ENCODE measurements around the gene PARP3. TPM values are rescaled to one million over a fixed set of nuclear protein-coding genes. Genes with fewer than 3 reads are reported as not detected.

Gene PARP3
- total and polyA plus RNA-seq, 10 donors, result 8.2 to 34.2 (median 24.7) TPM

DNA sequence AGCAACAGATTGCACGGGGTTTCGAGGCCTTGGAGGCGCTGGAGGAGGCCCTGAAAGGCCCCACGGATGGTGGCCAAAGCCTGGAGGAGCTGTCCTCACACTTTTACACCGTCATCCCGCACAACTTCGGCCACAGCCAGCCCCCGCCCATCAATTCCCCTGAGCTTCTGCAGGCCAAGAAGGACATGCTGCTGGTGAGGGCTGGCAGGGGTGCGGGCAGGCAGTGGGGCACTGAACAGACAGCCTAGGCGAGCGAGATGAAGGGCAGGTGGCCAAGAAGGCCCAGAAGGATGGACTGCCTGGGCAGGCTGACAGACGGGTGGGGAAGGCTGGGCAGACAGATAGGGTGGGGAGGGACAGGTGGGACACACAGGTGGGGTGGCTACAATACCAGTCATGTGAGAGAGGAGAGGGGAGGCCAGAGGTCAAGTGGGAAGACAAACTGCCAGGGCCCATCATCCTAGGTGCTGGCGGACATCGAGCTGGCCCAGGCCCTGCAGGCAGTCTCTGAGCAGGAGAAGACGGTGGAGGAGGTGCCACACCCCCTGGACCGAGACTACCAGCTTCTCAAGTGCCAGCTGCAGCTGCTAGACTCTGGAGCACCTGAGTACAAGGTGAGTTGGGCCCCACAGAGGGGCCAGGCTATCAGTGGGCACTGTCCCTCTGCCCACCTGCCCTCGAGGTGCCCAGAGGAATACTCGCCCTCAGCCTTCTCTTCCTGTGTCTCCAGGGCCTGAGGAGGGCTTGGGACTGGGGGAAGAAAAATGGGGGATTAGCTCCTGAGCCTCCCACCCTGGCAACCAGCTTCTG is 3.1 kb downstream of the PARP3 start:
- H3K4me1 ChIP-seq, result peaks cover 15 to 33% (median 27%) of the 10 kb centered on the region in 6 donors
- H3K36me3 ChIP-seq, result peaks cover 0 to 50% (median 9%) of the 10 kb centered on the region in 6 donors
- 91 to 96% (median 94%) methylated on average over 10 to 18 of the region's 18 CpGs for WGBS, 5 donors
- no peaks in the 10 kb centered on the region for H3K9me3 ChIP-seq
- no peak overlapping the region for H3K27ac ChIP-seq
- H3K4me3 ChIP-seq, result no peak overlapping the region
- H3K27me3 ChIP-seq (replicated peaks in 1 of 7), result no peaks in the 10 kb centered on the region
- intact Hi-C loops (cut with DNase I; ENCODE audit: low total_unique reads), result loop anchor here (5.0 to 10.0 kb wide), 2 partner anchors 50 to 197 kb away; partner anchors contain the start of gene RPL29
- DNase-seq, result peak; percentile 69
- TF ChIP-seq POLR2AphosphoS5 (IDR thresholded peaks at IDR 0.05) (no peak), POLR2A (IDR thresholded peaks at IDR 0.05) (no peak)
- TF ChIP-seq, protein P1, sequence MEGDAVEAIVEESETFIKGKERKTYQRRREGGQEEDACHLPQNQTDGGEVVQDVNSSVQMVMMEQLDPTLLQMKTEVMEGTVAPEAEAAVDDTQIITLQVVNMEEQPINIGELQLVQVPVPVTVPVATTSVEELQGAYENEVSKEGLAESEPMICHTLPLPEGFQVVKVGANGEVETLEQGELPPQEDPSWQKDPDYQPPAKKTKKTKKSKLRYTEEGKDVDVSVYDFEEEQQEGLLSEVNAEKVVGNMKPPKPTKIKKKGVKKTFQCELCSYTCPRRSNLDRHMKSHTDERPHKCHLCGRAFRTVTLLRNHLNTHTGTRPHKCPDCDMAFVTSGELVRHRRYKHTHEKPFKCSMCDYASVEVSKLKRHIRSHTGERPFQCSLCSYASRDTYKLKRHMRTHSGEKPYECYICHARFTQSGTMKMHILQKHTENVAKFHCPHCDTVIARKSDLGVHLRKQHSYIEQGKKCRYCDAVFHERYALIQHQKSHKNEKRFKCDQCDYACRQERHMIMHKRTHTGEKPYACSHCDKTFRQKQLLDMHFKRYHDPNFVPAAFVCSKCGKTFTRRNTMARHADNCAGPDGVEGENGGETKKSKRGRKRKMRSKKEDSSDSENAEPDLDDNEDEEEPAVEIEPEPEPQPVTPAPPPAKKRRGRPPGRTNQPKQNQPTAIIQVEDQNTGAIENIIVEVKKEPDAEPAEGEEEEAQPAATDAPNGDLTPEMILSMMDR (IDR thresholded peaks at IDR 0.05 in 8 of 11, conservative IDR thresholded peaks at IDR 0.05 in 3 of 11), result no peak

DNA sequence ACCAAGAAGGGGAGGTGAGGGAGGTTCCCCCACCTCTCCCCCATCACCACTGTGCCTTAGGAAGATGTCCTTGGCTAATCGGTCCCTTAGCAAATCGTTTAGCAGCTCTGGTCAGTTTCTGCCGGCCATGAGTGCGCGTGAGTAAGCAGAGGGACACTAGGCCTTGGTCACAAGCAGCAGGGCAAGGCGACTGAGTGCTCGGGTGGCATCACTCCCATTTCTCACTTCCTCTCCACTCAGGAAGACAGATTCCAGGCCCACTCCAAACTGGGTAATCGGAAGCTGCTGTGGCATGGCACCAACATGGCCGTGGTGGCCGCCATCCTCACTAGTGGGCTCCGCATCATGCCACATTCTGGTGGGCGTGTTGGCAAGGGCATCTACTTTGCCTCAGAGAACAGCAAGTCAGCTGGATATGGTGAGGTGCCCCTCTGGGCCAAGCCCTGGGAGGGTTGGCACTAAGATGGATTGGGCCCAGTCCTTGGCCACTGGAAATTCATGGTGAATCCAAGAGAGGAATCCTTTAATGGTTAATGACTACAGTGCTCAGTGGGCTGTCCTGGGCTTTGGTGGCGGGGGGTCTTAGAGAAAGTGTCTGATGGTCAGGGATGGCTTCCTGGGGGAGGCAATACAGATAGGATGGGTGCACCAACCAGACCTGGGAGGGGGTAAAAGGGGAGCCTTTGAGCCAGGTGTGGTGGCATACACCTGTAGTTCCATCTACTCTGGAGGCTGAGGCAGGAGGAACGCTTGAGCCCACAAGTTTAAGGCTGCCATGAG is 4.0 kb downstream of the PARP3 start:
- Histone ChIP-seq H3K9me3 (no peaks in the 10 kb centered on the region), H3K27ac (no peak overlapping the region), H3K36me3 (peaks cover 0 to 50% (median 9%) of the 10 kb centered on the region in 6 donors), H3K27me3 (replicated peaks in 1 of 7) (no peaks in the 10 kb centered on the region), H3K4me1 (peaks cover 10 to 24% (median 18%) of the 10 kb centered on the region in 6 donors), H3K4me3 (no peak overlapping the region)
- DNase-seq, result peak; percentile 56
- 92 to 95% (median 93%) methylated on average over 11 to 14 of the region's 14 CpGs for WGBS, 5 donors
- intact Hi-C loops (cut with DNase I; ENCODE audit: low total_unique reads), result loop anchor here (5.0 to 10.0 kb wide), 2 partner anchors 49 to 196 kb away; partner anchors contain the start of gene RPL29
- TF ChIP-seq POLR2A (IDR thresholded peaks at IDR 0.05) (no peak), POLR2AphosphoS5 (IDR thresholded peaks at IDR 0.05) (no peak)
- TF ChIP-seq, protein P1 (IDR thresholded peaks at IDR 0.05 in 8 of 11, conservative IDR thresholded peaks at IDR 0.05 in 3 of 11), result no peak

DNA sequence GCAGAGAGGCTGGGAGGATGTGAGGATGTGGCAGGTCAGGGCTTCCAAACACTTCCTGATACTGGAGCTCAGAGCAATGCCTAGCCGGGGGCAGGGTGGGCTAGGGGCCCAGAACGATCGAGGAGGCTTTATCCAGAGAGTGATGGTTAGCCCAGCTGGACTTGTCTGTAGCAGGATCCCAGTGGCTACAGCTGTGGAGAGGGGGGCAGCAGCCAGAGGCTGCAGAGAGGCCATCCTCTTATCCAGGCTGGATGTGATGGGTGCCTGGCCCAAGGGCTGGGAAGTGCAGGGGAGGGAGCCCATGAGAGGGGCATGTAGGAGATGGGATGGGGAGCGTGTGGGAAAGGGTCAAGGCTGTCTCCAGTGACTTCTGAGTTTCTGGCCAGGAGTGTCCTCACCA is 4.6 kb downstream of the PARP3 start:
- WGBS, 5 donors, result 66 to 88% (median 81%) methylated on average over 4 of the region's 4 CpGs
- Histone ChIP-seq H3K36me3 (peaks cover 0 to 50% (median 9%) of the 10 kb centered on the region in 6 donors), H3K4me1 (peaks cover 9 to 18% (median 14%) of the 10 kb centered on the region in 6 donors), H3K27me3 (replicated peaks in 1 of 7) (no peaks in the 10 kb centered on the region), H3K4me3 (no peak overlapping the region), H3K27ac (no peak overlapping the region), H3K9me3 (no peaks in the 10 kb centered on the region)
- intact Hi-C loops (cut with DNase I; ENCODE audit: low total_unique reads), result loop anchor here (5.0 to 10.0 kb wide), 2 partner anchors 48 to 196 kb away; partner anchors contain the start of gene RPL29
- TF ChIP-seq, protein P1 (IDR thresholded peaks at IDR 0.05 in 8 of 11, conservative IDR thresholded peaks at IDR 0.05 in 3 of 11), result no peak
- TF ChIP-seq POLR2A (IDR thresholded peaks at IDR 0.05), result no peak
- no peak for TF ChIP-seq POLR2AphosphoS5 (IDR thresholded peaks at IDR 0.05)
- DNase-seq, result peak; percentile 61
